Measurements from ENCODE around the gene AOPEP. TPM values are rescaled to one million over a fixed set of nuclear protein-coding genes. Genes with fewer than 3 reads are reported as not detected.

AOPEP gene
- total and polyA plus RNA-seq, 9 of the 15 experiments (the other 6 are each of a cell fraction or from before 2014, with no cell fraction given): 4.5 to 19.3 (median 13.5) TPM

GRCh38 chr9:94888775-94889174, 162.3 kb downstream of the AOPEP start:
- H3K4me2 ChIP-seq (ENCODE audit: insufficient read depth, low read length): no peak overlapping the region
- CTCF ChIA-PET (ENCODE audit: low intra/inter-chr PET ratio): no interaction called here
- no peak overlapping the region for H2AFZ ChIP-seq (ENCODE audit: low read depth, low read length)
- H3K79me2 ChIP-seq (ENCODE audit: control insufficient read depth, insufficient read depth, low read length): no peaks in the 10 kb centered on the region
- H3K27ac ChIP-seq (ENCODE audit: extremely low read depth, low read depth, low read length): no peak overlapping the region
- H3K9ac ChIP-seq (ENCODE audit: insufficient read depth in 1 of 2, low read depth in 2 of 2, low read length in 2 of 2): no peak overlapping the region
- in situ Hi-C loops (cut with MboI): no loop called here
- no peak for TF ChIP-seq ILK (tag; IDR thresholded peaks at IDR 0.05; ENCODE audit: borderline replicate concordance, low read depth)
- TF ChIP-seq ATF4 (CRISPR knock-in tag; IDR thresholded peaks at IDR 0.05): no peak
- no peak for TF ChIP-seq ARID1B (IDR thresholded peaks at IDR 0.05)
- intact Hi-C loops (cut with micrococcal nuclease): no loop called here
- H3K27me3 ChIP-seq (ENCODE audit: control insufficient read depth in 2 of 2, insufficient read depth in 2 of 2, low read length in 2 of 2): no peaks in the 10 kb centered on the region
- no peaks in the 10 kb centered on the region for H4K20me1 ChIP-seq (replicated peaks; ENCODE audit: control insufficient read depth, insufficient read depth, low read length)
- no peak overlapping the region for H3K4me3 ChIP-seq
- BruUV-seq (replicated peaks): no TSS peak
- DNase-seq (ENCODE audit: extremely low read depth in 1 of 4, low spot score in 3 of 4) (no peak), ATAC-seq (no peak), FAIRE-seq (no peak)
- H3K4me1 ChIP-seq (replicated peaks in 1 of 2; ENCODE audit: control insufficient read depth in 2 of 2, insufficient read depth in 2 of 2, low read length in 2 of 2): peaks cover 4 to 9% of the 10 kb centered on the region in 2 experiments; a peak in 4 of 5 replicates
- H3K9me1 ChIP-seq (ENCODE audit: control insufficient read depth, insufficient read depth, low read length): no peaks in the 10 kb centered on the region
- POLR2A ChIA-PET: no interaction called here
- no peaks in the 10 kb centered on the region for H3K9me3 ChIP-seq (replicated peaks; ENCODE audit: control insufficient read depth, insufficient read depth, low read depth, low read length)
- no peaks in the 10 kb centered on the region for H3K36me3 ChIP-seq (ENCODE audit: control insufficient read depth, insufficient read depth, low read length)
- WGBS (ENCODE audit: insufficient coverage, low coverage, missing lambda C conversion rate): 79% methylated on average over 5 of the region's 8 CpGs

GRCh38 chr9:94889628-94890027, 163.1 kb downstream of the AOPEP start:
- H2AFZ ChIP-seq (ENCODE audit: low read depth, low read length): no peak overlapping the region
- in situ Hi-C loops (cut with MboI): no loop called here
- no peaks in the 10 kb centered on the region for H3K36me3 ChIP-seq (ENCODE audit: control insufficient read depth, insufficient read depth, low read length)
- H3K79me2 ChIP-seq (ENCODE audit: control insufficient read depth, insufficient read depth, low read length): no peaks in the 10 kb centered on the region
- no peak overlapping the region for H3K4me2 ChIP-seq (ENCODE audit: insufficient read depth, low read length)
- intact Hi-C loops (cut with micrococcal nuclease): no loop called here
- ChIA-PET CTCF (ENCODE audit: low intra/inter-chr PET ratio) (no interaction called here), POLR2A (no interaction called here)
- peaks cover 4 to 9% of the 10 kb centered on the region in 2 experiments; a peak in 4 of 5 replicates for H3K4me1 ChIP-seq (replicated peaks in 1 of 2; ENCODE audit: control insufficient read depth in 2 of 2, insufficient read depth in 2 of 2, low read length in 2 of 2)
- H3K27me3 ChIP-seq (ENCODE audit: control insufficient read depth in 2 of 2, insufficient read depth in 2 of 2, low read length in 2 of 2): no peaks in the 10 kb centered on the region
- DNase-seq (ENCODE audit: extremely low read depth in 1 of 4, low spot score in 3 of 4): no peak
- no peak overlapping the region for H3K27ac ChIP-seq (ENCODE audit: extremely low read depth, low read depth, low read length)
- H4K20me1 ChIP-seq (replicated peaks; ENCODE audit: control insufficient read depth, insufficient read depth, low read length): no peaks in the 10 kb centered on the region
- no peak overlapping the region for H3K9ac ChIP-seq (ENCODE audit: insufficient read depth in 1 of 2, low read depth in 2 of 2, low read length in 2 of 2)
- no peak overlapping the region for H3K4me3 ChIP-seq
- no peaks in the 10 kb centered on the region for H3K9me1 ChIP-seq (ENCODE audit: control insufficient read depth, insufficient read depth, low read length)
- 72% methylated on average over 3 of the region's 3 CpGs for WGBS (ENCODE audit: insufficient coverage, low coverage, missing lambda C conversion rate)
- no peak for ATAC-seq
- no peak for FAIRE-seq
- no peaks in the 10 kb centered on the region for H3K9me3 ChIP-seq (replicated peaks; ENCODE audit: control insufficient read depth, insufficient read depth, low read depth, low read length)
- BruUV-seq (replicated peaks): no TSS peak
- TF ChIP-seq RAD51 (IDR thresholded peaks at IDR 0.05; ENCODE audit: borderline replicate concordance, low read depth) (no peak), TRIM24 (IDR thresholded peaks at IDR 0.05) (no peak), THRA (IDR thresholded peaks at IDR 0.05) (no peak), GTF2A2 (tag; IDR thresholded peaks at IDR 0.05) (no peak), ZNF232 (CRISPR knock-in tag; IDR thresholded peaks at IDR 0.05) (no peak), IRF9 (tag; IDR thresholded peaks at IDR 0.05) (no peak), ZNF23 (CRISPR knock-in tag; IDR thresholded peaks at IDR 0.05) (no peak)
- TF ChIP-seq, protein P1, sequence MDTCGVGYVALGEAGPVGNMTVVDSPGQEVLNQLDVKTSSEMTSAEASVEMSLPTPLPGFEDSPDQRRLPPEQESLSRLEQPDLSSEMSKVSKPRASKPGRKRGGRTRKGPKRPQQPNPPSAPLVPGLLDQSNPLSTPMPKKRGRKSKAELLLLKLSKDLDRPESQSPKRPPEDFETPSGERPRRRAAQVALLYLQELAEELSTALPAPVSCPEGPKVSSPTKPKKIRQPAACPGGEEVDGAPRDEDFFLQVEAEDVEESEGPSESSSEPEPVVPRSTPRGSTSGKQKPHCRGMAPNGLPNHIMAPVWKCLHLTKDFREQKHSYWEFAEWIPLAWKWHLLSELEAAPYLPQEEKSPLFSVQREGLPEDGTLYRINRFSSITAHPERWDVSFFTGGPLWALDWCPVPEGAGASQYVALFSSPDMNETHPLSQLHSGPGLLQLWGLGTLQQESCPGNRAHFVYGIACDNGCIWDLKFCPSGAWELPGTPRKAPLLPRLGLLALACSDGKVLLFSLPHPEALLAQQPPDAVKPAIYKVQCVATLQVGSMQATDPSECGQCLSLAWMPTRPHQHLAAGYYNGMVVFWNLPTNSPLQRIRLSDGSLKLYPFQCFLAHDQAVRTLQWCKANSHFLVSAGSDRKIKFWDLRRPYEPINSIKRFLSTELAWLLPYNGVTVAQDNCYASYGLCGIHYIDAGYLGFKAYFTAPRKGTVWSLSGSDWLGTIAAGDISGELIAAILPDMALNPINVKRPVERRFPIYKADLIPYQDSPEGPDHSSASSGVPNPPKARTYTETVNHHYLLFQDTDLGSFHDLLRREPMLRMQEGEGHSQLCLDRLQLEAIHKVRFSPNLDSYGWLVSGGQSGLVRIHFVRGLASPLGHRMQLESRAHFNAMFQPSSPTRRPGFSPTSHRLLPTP (IDR thresholded peaks at IDR 0.05; ENCODE audit: borderline replicate concordance, extremely low read depth, insufficient read length): no peak

All from K562 (cell line).